Globus pallidus (tissue), 1 donor: Measurements from ENCODE around the gene RNF157.
"Not testable (repeated sequence)": the region's sequence is repeated elsewhere in the genome, so short reads cannot be mapped to it uniquely, and the experiment has no call there.

Experiments
- DNase-seq: peaks from one replicate; pipeline ENCODE4 v3.0.0-alpha.2; 2015; ENCODE audit warnings: low spot score

RNF157 gene

GRCh38 chr17:76234354-76234679 is 6.0 kb downstream of the RNF157 start:
- DNase-seq = no peak

GRCh38 chr17:76233588-76234353 is 6.5 kb downstream of the RNF157 start:
- DNase-seq = no peak

- DNase-seq = no peak
These were observed 8.0 kb downstream of the RNF157 start for GRCh38 chr17:76232342-76232741.

- not testable (repeated sequence) for DNase-seq
These were observed 13.5 kb downstream of the RNF157 start for GRCh38 chr17:76226749-76227148.

GRCh38 chr17:76225373-76226086 is 14.8 kb downstream of the RNF157 start:
- DNase-seq = not testable (repeated sequence)

- no peak for DNase-seq
These were observed 16.5 kb downstream of the RNF157 start for GRCh38 chr17:76223802-76224201.

- DNase-seq = no peak
These were observed 20.5 kb downstream of the RNF157 start for GRCh38 chr17:76219670-76220383.

GRCh38 chr17:76217081-76217480 is 23.2 kb downstream of the RNF157 start:
- no peak for DNase-seq

- no peak for DNase-seq
These were observed 26.8 kb downstream of the RNF157 start for GRCh38 chr17:76213491-76213890.

- DNase-seq = no peak
These were observed 32.2 kb downstream of the RNF157 start for GRCh38 chr17:76208120-76208519.

GRCh38 chr17:76207275-76208059 is 32.8 kb downstream of the RNF157 start:
- no peak for DNase-seq

- DNase-seq = not testable (repeated sequence)
These were observed 34.6 kb downstream of the RNF157 start for GRCh38 chr17:76205542-76206144.

GRCh38 chr17:76204277-76204676 is 36.0 kb downstream of the RNF157 start:
- DNase-seq = no peak

GRCh38 chr17:76200354-76200753 is 39.9 kb downstream of the RNF157 start:
- no peak for DNase-seq

GRCh38 chr17:76199469-76199868 is 40.8 kb downstream of the RNF157 start:
- DNase-seq = no peak

GRCh38 chr17:76198702-76199101 is 41.6 kb downstream of the RNF157 start:
- no peak for DNase-seq

GRCh38 chr17:76197911-76198310 is 42.4 kb downstream of the RNF157 start:
- no peak for DNase-seq

- DNase-seq = no peak
These were observed 43.6 kb downstream of the RNF157 start for GRCh38 chr17:76196675-76197074.

GRCh38 chr17:76195281-76196096 is 44.8 kb downstream of the RNF157 start:
- no peak for DNase-seq

GRCh38 chr17:76193591-76193990 is 46.7 kb downstream of the RNF157 start:
- DNase-seq = no peak

GRCh38 chr17:76191896-76192295 is 48.4 kb downstream of the RNF157 start:
- DNase-seq = no peak
